Tongue (tissue), 2 donors: Measurements from ENCODE around the gene EFCAB5. TPM values are rescaled to one million over a fixed set of nuclear protein-coding genes. Genes with fewer than 3 reads are reported as not detected.

ENCODE experiments used
- small RNA-seq: library from RNA; depleted of rRNA; stranded (forward); fragments of <200 nt; gene quantifications from one replicate; pipeline ENCODE3, GENCODE V24; 2014; ENCODE audit warnings: low replicate concordance
- total RNA-seq: library from RNA; depleted of rRNA; stranded (reverse); fragments of >200 nt; gene quantifications from one replicate; pipeline ENCODE4 v1.2.3, GENCODE V29; 2014

EFCAB5 gene
- total RNA-seq, 1 donor from 2014 or later: 0.41 TPM

Small RNAs within 50 kb of the gene (small RNA-seq; reads per million reads assigned to genes)
- gene AC104984.5: not detected
- gene RNY4P13: not detected

Other genes with a start within 250 kb of the EFCAB5 start
- 32.1 TPM for gene SSH2, start 11.4 kb upstream of the EFCAB5 start, total RNA-seq
- gene NSRP1, start 175.2 kb downstream of the EFCAB5 start, total RNA-seq: 19.9 TPM